GM18951 (cell line): Measurements from ENCODE around the gene UBE2E2.

Source experiments
- POLR2A ChIP-seq: IDR thresholded peaks from 4 replicates; pipeline ENCODE4 v1.6.1; 2011; ENCODE audit warnings: mild to moderate bottlenecking; ENCODE audit not compliant: insufficient read length, insufficient read depth; ENCODE audit errors: extremely low read depth
- in situ Hi-C: fragments of 300-500 bp; cut with MboI; formaldehyde crosslinking; loops from one replicate; pipeline ENCODE4 v1.12.0; 2022; ENCODE audit warnings: low sequenced_read_pairs, mixed read lengths, inconsistent platforms; ENCODE audit not compliant: unreplicated experiment

The UBE2E2 gene

DNA sequence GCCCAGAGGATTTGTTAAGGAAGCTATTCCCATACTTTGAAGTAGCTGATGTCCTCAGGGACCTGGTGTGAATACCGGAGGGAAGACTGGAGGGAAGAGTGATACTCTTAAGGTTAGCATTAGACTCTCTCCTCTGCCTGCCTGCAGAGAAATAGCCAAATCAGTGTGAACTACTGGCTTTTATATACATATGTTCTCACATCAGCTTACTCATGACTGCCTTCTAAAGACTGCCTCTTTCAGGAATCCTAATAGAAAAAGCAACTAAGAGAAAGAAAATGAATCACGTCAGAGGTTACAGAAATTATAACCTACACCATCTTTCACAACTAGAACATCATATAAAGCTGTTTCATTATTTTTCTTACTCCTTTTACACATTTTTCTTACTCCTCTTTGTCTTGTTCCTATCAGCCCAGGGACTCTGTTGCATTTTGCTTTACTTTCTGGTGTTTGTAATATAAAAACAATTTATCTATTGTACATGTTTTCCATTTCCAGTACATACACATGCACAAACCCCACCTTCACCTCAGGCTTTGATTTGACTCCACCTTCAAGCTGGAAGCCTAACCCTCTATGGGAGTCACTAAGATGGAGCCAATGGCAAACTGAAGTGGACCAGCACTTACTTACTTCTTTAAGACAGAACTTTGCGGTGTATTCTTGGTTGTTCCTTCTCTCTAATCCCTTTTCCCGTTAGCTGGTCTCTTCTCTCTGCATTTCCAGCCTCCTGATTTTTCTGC, 345.0 kb downstream of the UBE2E2 start:
- no peak for TF ChIP-seq POLR2A
- in situ Hi-C loops = no loop called here

DNA sequence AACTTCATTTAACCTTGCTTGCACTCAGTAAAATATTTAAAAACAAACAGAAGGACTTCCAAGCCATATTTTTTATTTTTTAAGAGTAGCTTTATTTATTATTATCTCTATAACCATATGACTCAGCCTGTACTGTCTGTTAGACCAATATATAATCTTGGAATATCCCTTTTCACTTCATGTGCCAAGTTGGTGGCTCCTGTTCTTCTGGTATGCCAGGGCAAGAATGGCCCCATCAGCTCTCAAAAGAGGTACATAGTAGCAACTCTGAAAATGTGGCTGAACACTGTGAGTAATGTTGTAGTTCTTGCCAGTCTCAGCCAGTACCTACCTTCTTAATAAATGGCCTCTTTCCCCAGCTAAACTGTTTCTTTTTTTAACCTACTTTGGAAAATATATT, 345.6 kb downstream of the UBE2E2 start:
- TF ChIP-seq POLR2A = no peak
- in situ Hi-C loops = no loop called here

DNA sequence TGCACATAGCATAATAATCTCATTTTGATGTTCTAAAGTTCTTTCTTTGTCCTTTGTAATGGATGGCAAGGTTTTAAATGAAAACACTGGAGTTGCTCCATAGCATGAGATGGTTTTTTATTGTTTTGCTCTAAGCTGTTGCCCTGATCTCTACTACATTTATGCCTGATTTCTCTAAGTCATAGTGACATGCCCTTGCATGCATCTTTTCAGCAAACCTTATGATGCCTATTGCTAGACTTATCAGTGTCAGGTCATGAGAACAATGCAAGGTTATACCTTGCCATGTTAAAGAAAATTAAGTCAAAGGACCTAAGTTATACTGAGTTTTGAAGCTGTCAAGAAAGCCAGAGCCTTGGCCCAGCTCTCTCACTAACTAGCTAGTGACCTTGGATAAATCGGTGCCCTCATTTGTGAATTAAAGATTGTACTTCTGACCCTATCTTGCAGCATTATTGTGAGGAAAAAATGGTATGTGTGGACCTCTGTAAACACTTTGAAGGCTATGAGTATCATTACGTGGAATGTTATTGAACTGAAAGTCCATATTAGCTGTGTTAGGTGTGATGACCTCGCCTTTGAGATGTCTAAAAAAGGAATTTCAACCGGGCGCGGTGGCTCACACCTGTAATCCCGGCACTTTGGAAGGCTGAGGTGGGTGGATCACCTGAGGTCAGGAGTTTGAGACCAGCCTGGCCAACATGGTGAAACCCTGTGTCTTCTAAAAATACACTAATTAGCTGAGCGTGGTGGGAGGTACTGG, 346.2 kb downstream of the UBE2E2 start:
- in situ Hi-C loops = no loop called here

DNA sequence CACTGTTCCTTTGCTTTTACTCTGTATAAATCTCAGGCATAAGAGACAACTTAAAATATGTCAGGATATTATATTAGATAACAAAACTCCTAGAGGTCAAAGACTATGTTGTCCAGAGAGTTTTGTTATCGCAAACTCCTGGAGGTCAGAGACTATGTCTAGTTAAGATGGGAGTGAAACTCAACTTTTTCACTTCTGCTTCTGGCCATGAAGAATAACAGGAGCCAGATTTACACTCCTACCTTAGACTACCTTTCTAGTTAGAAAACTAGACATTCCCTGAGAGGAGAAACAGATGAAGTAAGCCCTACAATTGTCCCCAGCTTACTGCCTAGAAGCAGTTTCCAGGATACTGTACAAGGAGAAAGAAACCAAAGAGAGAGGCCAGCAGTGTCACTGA, 347.3 kb downstream of the UBE2E2 start:
- no peak for TF ChIP-seq POLR2A
- in situ Hi-C loops = no loop called here

More for the DNA sequence above, 346.2 kb downstream of the UBE2E2 start:
- no peak for TF ChIP-seq POLR2A

DNA sequence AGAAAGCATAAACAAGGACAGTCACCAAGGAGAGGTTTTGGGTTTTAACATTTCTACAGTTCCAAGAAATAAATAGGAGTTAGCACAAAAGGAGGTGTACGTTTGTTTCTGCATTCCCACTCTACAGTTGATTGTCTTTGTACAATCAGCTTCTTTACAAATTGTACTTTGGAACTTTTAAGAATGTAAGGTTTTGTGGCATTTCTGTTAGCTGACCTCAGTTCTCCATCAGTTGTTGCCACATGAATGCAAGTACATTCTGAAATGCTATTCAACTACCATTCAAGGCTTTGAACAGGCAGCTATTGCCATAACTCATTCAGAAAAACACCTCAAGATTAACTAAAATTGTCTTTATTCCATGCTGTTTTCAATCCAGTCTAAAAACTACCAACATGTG, 349.4 kb downstream of the UBE2E2 start:
- TF ChIP-seq POLR2A = no peak
- in situ Hi-C loops = no loop called here

DNA sequence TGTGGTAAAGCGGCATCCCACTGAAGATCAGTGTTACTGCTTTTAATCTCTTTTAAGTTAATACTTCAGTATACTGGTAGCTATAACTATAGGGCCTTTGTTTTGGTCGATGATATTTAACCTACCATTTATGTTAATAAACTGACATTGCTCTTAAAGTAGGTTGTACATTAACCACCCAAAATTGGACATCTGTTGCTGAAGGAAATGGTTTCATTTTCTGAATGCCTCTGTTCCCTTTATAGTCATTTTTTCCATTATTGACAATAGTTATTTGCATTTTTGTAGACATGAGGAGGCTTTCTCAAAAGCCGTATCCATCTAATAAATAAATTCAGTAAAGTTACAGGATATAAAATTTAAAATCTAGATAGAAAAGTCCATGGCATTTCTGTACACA, 350.2 kb downstream of the UBE2E2 start:
- no peak for TF ChIP-seq POLR2A
- in situ Hi-C loops = no loop called here

DNA sequence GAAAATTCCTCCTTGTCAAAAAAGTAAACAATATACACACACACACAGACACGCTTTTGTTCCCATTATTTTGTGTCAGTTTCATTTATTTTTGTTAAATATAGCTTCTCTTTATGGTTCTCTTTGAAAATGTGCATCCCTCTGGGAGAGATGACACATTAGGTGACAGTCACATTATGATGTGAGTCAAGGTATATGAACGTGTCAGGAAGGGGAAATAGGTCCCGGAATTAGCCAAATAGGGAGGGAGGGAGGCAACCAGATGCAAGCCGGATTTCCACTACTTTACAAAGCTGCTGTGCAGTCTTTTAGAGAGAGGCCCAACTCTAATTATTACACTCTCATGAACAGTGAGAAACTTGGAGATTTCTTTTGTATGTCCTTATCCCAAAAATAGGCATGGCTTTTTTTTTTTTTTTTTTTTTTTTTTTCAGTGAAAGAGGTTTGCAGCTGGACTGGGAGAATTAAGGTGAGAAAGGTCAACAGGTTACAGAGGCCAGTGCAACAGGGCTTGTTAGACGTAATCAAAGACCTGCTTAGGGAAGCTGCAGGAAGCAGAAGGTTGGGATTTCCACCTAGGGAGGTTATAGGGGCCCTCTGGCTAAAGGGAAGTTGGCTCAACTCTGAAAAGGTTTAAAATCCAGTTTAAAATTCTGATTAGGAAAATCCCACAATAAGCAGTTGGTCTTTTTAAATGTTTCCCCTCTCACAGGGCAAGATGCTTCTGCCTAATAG, 362.1 kb downstream of the UBE2E2 start:
- in situ Hi-C loops = no loop called here
- TF ChIP-seq POLR2A = no peak

DNA sequence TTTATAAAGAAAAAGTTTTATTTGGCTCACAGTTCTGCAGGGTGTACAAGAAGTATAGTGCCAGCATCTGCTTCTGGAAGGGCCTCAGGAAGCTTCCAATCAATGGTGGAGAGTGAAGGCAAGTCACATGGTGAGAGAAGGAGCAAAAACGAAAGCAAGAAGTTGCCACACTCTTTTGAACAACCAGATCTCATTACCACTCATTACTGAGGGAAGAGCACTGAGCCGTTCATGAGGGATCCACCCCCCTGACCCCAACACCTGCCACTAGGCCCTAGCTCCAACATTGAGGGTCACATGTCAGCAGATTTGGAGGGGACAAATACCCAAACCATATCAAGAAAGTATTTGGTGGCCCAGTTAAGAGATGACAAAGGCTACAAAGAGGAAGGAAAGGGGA, 363.4 kb downstream of the UBE2E2 start:
- in situ Hi-C loops = no loop called here

DNA sequence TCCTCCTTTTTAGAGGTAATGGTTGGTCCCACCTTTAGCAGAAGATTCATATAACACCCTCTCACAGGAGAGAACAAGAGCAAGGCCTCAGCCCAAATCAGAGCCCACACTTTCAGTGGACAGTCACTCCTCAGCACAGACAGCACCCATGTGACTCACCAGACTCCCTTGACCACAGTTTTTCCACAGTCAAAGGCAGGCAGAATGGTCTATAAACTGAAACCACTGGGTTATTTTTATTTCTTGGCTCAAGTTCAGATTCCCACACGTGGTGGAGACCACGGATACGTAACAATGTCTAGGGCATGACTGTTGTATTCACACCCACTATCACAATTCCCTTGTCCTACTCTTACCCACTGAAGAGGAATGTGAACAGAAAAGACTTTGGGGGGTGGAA, 364.8 kb downstream of the UBE2E2 start:
- TF ChIP-seq POLR2A = no peak
- in situ Hi-C loops = no loop called here

More for the DNA sequence above, 363.4 kb downstream of the UBE2E2 start:
- TF ChIP-seq POLR2A = no peak

DNA sequence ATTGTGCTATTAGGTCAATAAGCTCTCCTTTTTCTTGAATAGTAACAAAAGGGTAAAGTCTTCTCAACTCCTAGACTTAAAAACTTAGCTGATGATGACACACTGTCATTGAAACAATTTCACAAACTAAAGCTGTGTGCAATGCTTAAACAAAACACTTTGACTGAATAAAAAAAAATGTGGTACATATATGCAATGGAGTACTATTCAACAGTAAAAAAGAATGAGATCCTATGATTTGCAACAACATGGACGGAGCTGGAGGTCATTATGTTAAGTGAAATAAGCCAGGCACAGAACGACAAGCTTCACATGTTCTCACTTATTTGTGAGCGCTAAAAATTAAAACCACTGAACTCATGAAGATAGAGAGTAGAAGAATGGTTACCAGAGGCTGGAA, 370.7 kb downstream of the UBE2E2 start:
- in situ Hi-C loops = no loop called here
- no peak for TF ChIP-seq POLR2A

DNA sequence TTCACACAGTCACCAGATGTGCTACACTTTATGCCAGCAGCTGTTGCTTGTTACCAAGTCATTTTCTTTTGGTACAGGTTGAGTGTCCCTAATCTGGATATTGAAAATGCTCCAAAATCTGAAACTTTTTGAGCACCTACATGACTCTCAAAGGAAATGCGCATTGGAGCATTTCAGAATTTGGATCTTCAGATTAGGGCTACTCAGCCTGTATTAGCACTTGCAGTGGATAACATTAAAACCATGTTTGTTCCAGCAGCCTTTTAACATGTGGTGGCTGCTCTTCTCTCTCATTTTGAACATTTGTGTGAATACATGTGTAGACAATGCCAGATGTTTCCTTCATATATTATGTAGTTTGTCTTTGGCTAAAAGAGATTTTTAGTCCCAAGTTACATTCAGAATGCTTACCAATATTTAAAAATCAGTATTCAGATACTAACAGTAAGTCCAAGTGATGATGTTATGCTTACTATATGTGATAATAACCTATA, 371.7 kb downstream of the UBE2E2 start:
- in situ Hi-C loops = no loop called here
- TF ChIP-seq POLR2A = no peak

DNA sequence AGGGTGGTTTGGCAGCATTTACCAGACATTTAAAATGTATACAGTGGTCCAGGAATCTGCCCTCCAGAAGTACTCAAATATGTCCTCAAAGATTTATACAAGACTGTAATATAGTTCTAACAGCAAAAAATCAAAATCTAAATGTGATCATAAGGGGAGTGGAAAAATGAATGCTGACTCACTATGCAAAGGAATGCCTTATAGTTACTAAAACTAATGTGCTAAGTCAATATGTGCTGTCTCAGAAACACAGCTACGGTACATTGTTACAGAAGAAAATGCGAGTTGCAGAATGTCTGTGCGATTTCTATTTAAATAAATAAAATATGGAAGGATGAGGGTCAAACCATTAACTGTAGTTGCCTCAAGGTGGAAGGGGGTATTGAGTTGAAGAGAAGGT, 372.6 kb downstream of the UBE2E2 start:
- in situ Hi-C loops = no loop called here
- no peak for TF ChIP-seq POLR2A

DNA sequence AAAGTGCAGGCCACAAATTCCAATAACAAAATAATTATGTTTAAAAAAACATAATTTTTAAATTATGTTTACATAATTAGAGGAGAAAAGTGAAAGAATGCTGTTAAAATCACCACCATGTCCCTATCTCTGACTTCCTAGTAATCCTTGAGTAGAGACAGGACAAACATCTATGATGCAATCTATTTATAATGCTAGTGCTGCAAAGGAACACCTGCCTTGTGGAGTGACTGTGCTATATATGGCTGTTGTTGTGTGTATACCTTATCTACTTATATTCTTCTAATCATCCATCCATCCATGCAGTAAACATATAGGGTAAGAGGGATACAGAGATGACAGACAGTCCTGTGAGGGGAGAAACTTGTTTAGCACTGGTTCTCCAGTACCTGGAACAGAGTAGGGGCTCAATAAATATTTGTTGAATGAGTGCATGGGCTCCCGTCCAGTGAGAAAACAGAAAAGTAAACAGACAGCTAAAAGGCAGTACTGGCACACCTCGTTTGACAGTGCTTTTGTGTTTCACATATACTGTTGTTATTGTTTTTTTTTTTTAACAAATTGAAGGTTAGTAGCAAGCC, 373.3 kb downstream of the UBE2E2 start:
- TF ChIP-seq POLR2A = no peak
- in situ Hi-C loops = no loop called here
